ENCODE measurements around the gene PDZD7.
A peak's percentile ranks its signal among the peaks of the same experiment; 100 is the strongest.

DNA sequence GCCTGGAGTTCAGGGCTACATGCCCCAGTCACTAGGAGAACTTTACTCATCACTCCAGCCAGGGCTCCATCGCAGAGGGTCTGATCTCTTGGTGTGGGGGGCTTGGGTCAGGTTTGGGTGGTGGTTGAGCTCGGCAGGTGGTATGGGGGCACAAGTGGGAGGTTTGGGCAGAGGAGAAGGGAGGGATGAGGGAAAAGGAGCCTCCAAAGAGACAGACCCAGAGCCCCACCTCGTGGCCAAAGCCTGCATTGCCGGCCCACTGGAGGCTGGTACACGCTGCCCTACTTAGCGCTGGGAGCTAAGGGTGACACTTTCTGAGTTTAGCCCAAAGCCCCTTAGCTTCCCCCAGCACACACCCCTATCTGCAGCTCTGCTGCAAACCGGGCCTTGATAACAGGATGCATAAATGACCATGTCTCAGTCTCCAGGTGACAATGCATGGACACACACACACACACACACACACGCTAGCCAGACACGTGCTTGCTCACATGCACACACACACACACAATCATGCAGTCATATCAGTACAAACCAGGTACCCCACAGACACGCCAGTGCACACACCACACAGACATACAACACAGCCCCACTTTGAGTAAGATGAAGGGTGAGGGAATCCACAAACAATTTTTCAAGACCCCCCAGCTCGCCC is 16.6 kb downstream of the PDZD7 start:
- TF ChIP-seq, protein P1, sequence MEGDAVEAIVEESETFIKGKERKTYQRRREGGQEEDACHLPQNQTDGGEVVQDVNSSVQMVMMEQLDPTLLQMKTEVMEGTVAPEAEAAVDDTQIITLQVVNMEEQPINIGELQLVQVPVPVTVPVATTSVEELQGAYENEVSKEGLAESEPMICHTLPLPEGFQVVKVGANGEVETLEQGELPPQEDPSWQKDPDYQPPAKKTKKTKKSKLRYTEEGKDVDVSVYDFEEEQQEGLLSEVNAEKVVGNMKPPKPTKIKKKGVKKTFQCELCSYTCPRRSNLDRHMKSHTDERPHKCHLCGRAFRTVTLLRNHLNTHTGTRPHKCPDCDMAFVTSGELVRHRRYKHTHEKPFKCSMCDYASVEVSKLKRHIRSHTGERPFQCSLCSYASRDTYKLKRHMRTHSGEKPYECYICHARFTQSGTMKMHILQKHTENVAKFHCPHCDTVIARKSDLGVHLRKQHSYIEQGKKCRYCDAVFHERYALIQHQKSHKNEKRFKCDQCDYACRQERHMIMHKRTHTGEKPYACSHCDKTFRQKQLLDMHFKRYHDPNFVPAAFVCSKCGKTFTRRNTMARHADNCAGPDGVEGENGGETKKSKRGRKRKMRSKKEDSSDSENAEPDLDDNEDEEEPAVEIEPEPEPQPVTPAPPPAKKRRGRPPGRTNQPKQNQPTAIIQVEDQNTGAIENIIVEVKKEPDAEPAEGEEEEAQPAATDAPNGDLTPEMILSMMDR (IDR thresholded peaks at IDR 0.05): peak in 2 of 3 experiments; percentile 89 to 98
- no peak for TF ChIP-seq EP300 (IDR thresholded peaks at IDR 0.05)

Measured in esophagus muscularis mucosa (tissue), 3 donors.